A549 (cell line): ENCODE results near the gene PTGDS. TPM values are rescaled to one million over a fixed set of nuclear protein-coding genes. Genes with fewer than 3 reads are reported as not detected.

Source experiments
- ATAC-seq, 2 experiments: fragments of 200-7000 bp in 1 of 2; fragments of >200 bp in 1 of 2; cut with Nextera tagmentation in 1 of 2; cut with Tn5 transposase in 1 of 2; 3 replicates each; pipeline versions ENCODE4 v1.8.0 to v1.9.1; 2018 to 2020; ENCODE audit warnings: mild to moderate bottlenecking in 1 of 2, moderate library complexity in 1 of 2
- CTCF ChIA-PET: fragments of 300-600 bp; sonication (Branson Sonifier 250); formaldehyde crosslinking; extraction: SDS; loops from one replicate; lab custom pipeline; 2021; ENCODE audit warnings: antibody characterized with exemption, inconsistent platforms; lab: Yijun Ruan, JAX
- POLR2A ChIA-PET: fragments of 350-600 bp; formaldehyde crosslinking; extraction: SDS; loops from one replicate; lab custom pipeline; 2021; ENCODE audit warnings: antibody characterized with exemption, inconsistent platforms; lab: Yijun Ruan, JAX
- DNase-seq, 2 experiments: peaks; one replicate each; pipeline versions ENCODE4 v3.0.0 to v3.0.0-alpha.2; 2011 to 2016; ENCODE audit warnings: low read depth in 1 of 2, low spot score in 1 of 2
- FAIRE-seq: peaks from 2 replicates; lab custom pipeline; 2011; peaks lifted over from hg19 to GRCh38; lab: Jason Lieb, UNC
- H3K27ac ChIP-seq, 2 experiments: fragments of >200 bp; sonication (Bioruptor Twin); formaldehyde crosslinking; 3 replicates each; pipeline ENCODE4 v1.5.1; 2016 to 2017
- H3K4me1 ChIP-seq: fragments of >200 bp; sonication (Bioruptor Twin); formaldehyde crosslinking; 3 replicates; pipeline ENCODE4 v1.6.1; 2016
- H3K4me2 ChIP-seq: fragments of >200 bp; sonication (Bioruptor Twin); formaldehyde crosslinking; 3 replicates; pipeline ENCODE4 v1.6.1; 2016
- H3K4me3 ChIP-seq: fragments of >200 bp; sonication (Bioruptor Twin); formaldehyde crosslinking; 3 replicates; pipeline ENCODE4 v1.5.1; 2016
- H3K9me3 ChIP-seq: fragments of >200 bp; sonication (Bioruptor Twin); formaldehyde crosslinking; 3 replicates; pipeline ENCODE4 v1.6.1; 2016
- CBX8 ChIP-seq: fragments of 200-600 bp; sonication (generic); IDR thresholded peaks from 2 replicates; pipeline ENCODE4 v1.6.1; 2016
- CEBPB ChIP-seq, 2 experiments: fragments of >200 bp in 1 of 2; sonication (Bioruptor Twin) in 1 of 2; formaldehyde crosslinking in 1 of 2; IDR thresholded peaks; 2 replicates each; pipeline ENCODE4 v1.6.1; 2012 to 2016
- CHD2 ChIP-seq: fragments of 150-350 bp; IDR thresholded peaks from 2 replicates; pipeline ENCODE4 v1.6.1; 2014; ENCODE audit warnings: low read length; ENCODE audit not compliant: partially characterized antibody
- CHD4 ChIP-seq: fragments of 200-600 bp; sonication (generic); IDR thresholded peaks from 2 replicates; pipeline ENCODE4 v1.6.1; 2016; ENCODE audit warnings: antibody characterized with exemption, mild to moderate bottlenecking, borderline replicate concordance
- EHF ChIP-seq: fragments of 250-450 bp; sonication (Bioruptor Pico); IDR thresholded peaks from 2 replicates; pipeline ENCODE4 v1.5.0; 2020; ENCODE audit warnings: mild to moderate bottlenecking
- EP300 ChIP-seq, 2 experiments: fragments of >200 bp; sonication (Bioruptor Twin); formaldehyde crosslinking; IDR thresholded peaks; 2 replicates in 1 of 2; 3 replicates in 1 of 2; pipeline ENCODE4 v1.6.1; 2016 to 2017
- ESRRA ChIP-seq: fragments of 150-350 bp; IDR thresholded peaks from 2 replicates; pipeline ENCODE4 v1.6.1; 2014; ENCODE audit warnings: mild to moderate bottlenecking, low read length, borderline replicate concordance
- FOSL2 ChIP-seq, 2 experiments: fragments of 450-650 bp in 1 of 2; fragments of >200 bp in 1 of 2; sonication (Bioruptor Twin) in 1 of 2; formaldehyde crosslinking; IDR thresholded peaks; 2 replicates each; pipeline versions ENCODE4 v1.5.0 to v1.6.1; 2016 to 2020; ENCODE audit warnings: mild to moderate bottlenecking in 1 of 2, moderate library complexity in 1 of 2
- FOXS1 ChIP-seq: fragments of 250-450 bp; sonication (Bioruptor Pico); IDR thresholded peaks from 2 replicates; pipeline ENCODE4 v1.5.0; 2020; ENCODE audit warnings: mild to moderate bottlenecking, moderate library complexity
- GATA3 ChIP-seq: IDR thresholded peaks from 2 replicates; pipeline ENCODE4 v1.6.1; 2012; ENCODE audit warnings: borderline replicate concordance
- HDAC2 ChIP-seq: fragments of 200-600 bp; sonication (generic); IDR thresholded peaks from 2 replicates; pipeline ENCODE4 v1.6.1; 2016
- HOXA7 ChIP-seq: fragments of 250-450 bp; sonication (Bioruptor Pico); IDR thresholded peaks from 2 replicates; pipeline ENCODE4 v1.5.0; 2020; ENCODE audit warnings: mild to moderate bottlenecking, moderate library complexity
- HOXB5 ChIP-seq: fragments of 250-450 bp; sonication (Bioruptor Pico); IDR thresholded peaks from 2 replicates; pipeline ENCODE4 v1.5.0; 2020; ENCODE audit warnings: mild to moderate bottlenecking, moderate library complexity
- JUN ChIP-seq, 2 experiments: fragments of >200 bp; sonication (Bioruptor Twin); formaldehyde crosslinking; IDR thresholded peaks; 2 replicates in 1 of 2; 3 replicates in 1 of 2; pipeline ENCODE4 v1.6.1; 2016 to 2017
- JUNB ChIP-seq: fragments of >200 bp; sonication (Bioruptor Twin); formaldehyde crosslinking; IDR thresholded peaks from 2 replicates; pipeline ENCODE4 v1.6.1; 2016
- KDM1A ChIP-seq: fragments of 200-600 bp; sonication (generic); IDR thresholded peaks from 2 replicates; pipeline ENCODE4 v1.6.1; 2016; ENCODE audit warnings: low read depth, mild to moderate bottlenecking
- MAZ ChIP-seq: fragments of 150-350 bp; IDR thresholded peaks from 2 replicates; pipeline ENCODE4 v1.6.1; 2014; ENCODE audit warnings: antibody characterized with exemption, low read depth, low read length, borderline replicate concordance
- MYC ChIP-seq: IDR thresholded peaks from 2 replicates; pipeline ENCODE4 v1.6.1; 2012; ENCODE audit warnings: mild to moderate bottlenecking, inconsistent platforms, low read length, improper control_type of control experiment, borderline replicate concordance
- NR3C1 ChIP-seq: fragments of >200 bp; sonication (Bioruptor Twin); formaldehyde crosslinking; IDR thresholded peaks from 3 replicates; pipeline ENCODE4 v1.6.1; 2017
- RARB ChIP-seq: fragments of 250-450 bp; sonication (Bioruptor Pico); IDR thresholded peaks from 2 replicates; pipeline ENCODE4 v1.8.0; 2021; ENCODE audit warnings: mild to moderate bottlenecking, moderate library complexity
- RFX5 ChIP-seq: fragments of 450-650 bp; IDR thresholded peaks from 2 replicates; pipeline ENCODE4 v1.7.1; 2014; ENCODE audit warnings: antibody characterized with exemption, mild to moderate bottlenecking, moderate library complexity
- SREBF2 ChIP-seq: fragments of 450-650 bp; IDR thresholded peaks from 2 replicates; pipeline ENCODE4 v1.6.1; 2014; ENCODE audit warnings: mild to moderate bottlenecking, moderate library complexity
- TP53 ChIP-seq: fragments of 250-450 bp; sonication (Bioruptor Pico); IDR thresholded peaks from 2 replicates; pipeline ENCODE4 v1.5.0; 2021; ENCODE audit warnings: mild to moderate bottlenecking, moderate library complexity
- ZC3H11A ChIP-seq: fragments of 450-650 bp; IDR thresholded peaks from 2 replicates; pipeline ENCODE4 v1.6.1; 2014; ENCODE audit warnings: antibody characterized with exemption, mild to moderate bottlenecking
- ZFP36 ChIP-seq: fragments of 450-650 bp; IDR thresholded peaks from 2 replicates; pipeline ENCODE4 v1.6.1; 2014; ENCODE audit warnings: borderline replicate concordance; ENCODE audit not compliant: partially characterized antibody
- ZSCAN20 ChIP-seq: fragments of 250-450 bp; sonication (Bioruptor Pico); IDR thresholded peaks from 2 replicates; pipeline ENCODE4 v1.8.0; 2022; ENCODE audit warnings: mild to moderate bottlenecking, moderate library complexity
- WGBS: methylation state at CpG from one replicate; pipeline ENCODE4 v1.1.6; 2017; ENCODE audit errors: missing lambda C conversion rate; 5-methylcytosine and 5-hydroxymethylcytosine counted together
- polyA plus RNA-seq, 4 experiments: library from polyadenylated mRNA; depleted of rRNA in 3 of 4; stranded (reverse); fragments of >200 nt; fragmentation: RNase III in 1 of 4; extraction: RNeasy Plus Mini Kit Qiagen cat#74134 plus additional on column Dnase treatment in 1 of 4; gene quantifications; 2 replicates in 3 of 4; 3 replicates in 1 of 4; pipeline ENCODE4 v1.2.3, GENCODE V29; 2011 to 2017
- TF ChIP-seq, protein P1 (sequence below): IDR thresholded peaks from 2 replicates; pipeline ENCODE4 v1.6.1; 2012; ENCODE audit warnings: low read depth, borderline replicate concordance
- TF ChIP-seq, protein P2 (sequence below): fragments of >200 bp; sonication (Bioruptor Twin); formaldehyde crosslinking; IDR thresholded peaks from 3 replicates; pipeline ENCODE4 v1.5.1; 2016
- TF ChIP-seq, protein P3 (sequence below): IDR thresholded peaks from 2 replicates; pipeline ENCODE4 v1.6.1; 2012
- TF ChIP-seq, protein P4 (sequence below): fragments of 250-450 bp; sonication (Bioruptor Pico); IDR thresholded peaks from 2 replicates; pipeline ENCODE4 v1.5.0; 2021; ENCODE audit warnings: mild to moderate bottlenecking, moderate library complexity, borderline replicate concordance
- TF ChIP-seq, protein P5 (sequence below): fragments of 450-650 bp; IDR thresholded peaks from 2 replicates; pipeline ENCODE4 v1.6.1; 2014; ENCODE audit warnings: antibody characterized with exemption

Gene PTGDS
- polyA plus RNA-seq, 2 of the 4 experiments (the other 2 are of a cell fraction): 0.26 to 0.31 TPM

DNA sequence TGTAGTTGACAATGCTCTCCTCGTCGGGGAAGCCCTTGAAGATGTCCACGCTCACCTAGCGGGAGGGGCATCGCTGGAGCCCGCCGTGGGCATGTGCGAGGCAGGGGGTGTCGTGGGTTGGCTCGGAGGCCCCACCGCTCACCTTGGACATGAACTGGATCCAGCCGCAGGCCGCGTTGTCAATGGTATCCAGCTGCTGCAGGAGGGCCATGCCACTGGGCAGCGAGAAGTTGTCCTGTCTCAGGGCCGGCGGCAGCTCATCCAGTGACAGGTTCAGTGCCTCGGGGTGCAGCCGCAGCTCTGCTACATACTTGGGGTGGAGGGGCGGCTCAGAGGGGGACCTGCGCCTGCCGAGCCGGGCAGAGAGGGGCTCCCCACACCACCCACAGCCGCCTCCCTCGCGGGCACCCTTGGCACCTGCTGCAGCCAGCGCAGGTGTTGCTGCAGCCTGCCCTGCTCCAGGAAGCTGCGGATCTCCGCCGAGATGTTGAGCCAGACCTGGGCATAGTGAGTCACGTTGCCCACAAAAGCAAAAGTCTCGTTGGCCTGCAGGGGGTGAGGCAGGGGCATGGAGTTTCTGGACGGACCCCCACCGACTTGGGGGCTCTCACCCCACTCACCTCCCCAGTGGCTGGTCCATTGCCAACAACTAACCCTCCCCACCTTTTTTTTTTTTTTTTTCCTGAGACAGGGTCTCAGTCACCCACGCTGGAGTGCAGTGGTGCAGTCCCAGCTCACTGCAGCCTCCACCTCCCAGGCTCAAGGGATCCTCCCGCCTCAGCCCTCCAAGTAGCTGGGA is 41.7 kb downstream of the PTGDS start:
- Histone ChIP-seq H3K4me3 (no peak overlapping the region), H3K4me2 (no peak overlapping the region), H3K9me3 (no peaks in the 10 kb centered on the region), H3K4me1 (peaks cover 8% of the 10 kb centered on the region; the same call in 2 of the 3 replicates), H3K27ac (no peak overlapping the region)
- WGBS: 89% methylated on average over 31 of the region's 36 CpGs
- ATAC-seq (no peak), FAIRE-seq (no peak), DNase-seq (no peak)
- ChIA-PET CTCF (interaction anchor here (0.6 to 12.9 kb wide), 11 partner anchors 11 to 231 kb away, joined by 3 to 169 read pairs (median 5); partner anchors contain the start of genes ABCA2, AJM1, CLIC3 and FUT7), POLR2A (no interaction called here)
- TF ChIP-seq, protein P1, sequence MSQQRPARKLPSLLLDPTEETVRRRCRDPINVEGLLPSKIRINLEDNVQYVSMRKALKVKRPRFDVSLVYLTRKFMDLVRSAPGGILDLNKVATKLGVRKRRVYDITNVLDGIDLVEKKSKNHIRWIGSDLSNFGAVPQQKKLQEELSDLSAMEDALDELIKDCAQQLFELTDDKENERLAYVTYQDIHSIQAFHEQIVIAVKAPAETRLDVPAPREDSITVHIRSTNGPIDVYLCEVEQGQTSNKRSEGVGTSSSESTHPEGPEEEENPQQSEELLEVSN: no peak
- TF ChIP-seq MAZ (no peak), CHD4 (no peak), TP53 (CRISPR knock-in tag) (no peak), EP300 (IDR thresholded peaks at IDR 0.05) (no peak), SREBF2 (no peak), CBX8 (no peak), MYC (no peak), HOXB5 (CRISPR knock-in tag) (no peak), GATA3 (no peak), CEBPB (IDR thresholded peaks at IDR 0.05) (no peak), RFX5 (no peak), JUN (IDR thresholded peaks at IDR 0.05) (no peak), ZSCAN20 (no peak), FOSL2 (IDR thresholded peaks at IDR 0.05) (no peak), FOSL2 (CRISPR knock-in tag; IDR thresholded peaks at IDR 0.05) (no peak), ESRRA (no peak), CHD2 (no peak)
- TF ChIP-seq, protein P2, sequence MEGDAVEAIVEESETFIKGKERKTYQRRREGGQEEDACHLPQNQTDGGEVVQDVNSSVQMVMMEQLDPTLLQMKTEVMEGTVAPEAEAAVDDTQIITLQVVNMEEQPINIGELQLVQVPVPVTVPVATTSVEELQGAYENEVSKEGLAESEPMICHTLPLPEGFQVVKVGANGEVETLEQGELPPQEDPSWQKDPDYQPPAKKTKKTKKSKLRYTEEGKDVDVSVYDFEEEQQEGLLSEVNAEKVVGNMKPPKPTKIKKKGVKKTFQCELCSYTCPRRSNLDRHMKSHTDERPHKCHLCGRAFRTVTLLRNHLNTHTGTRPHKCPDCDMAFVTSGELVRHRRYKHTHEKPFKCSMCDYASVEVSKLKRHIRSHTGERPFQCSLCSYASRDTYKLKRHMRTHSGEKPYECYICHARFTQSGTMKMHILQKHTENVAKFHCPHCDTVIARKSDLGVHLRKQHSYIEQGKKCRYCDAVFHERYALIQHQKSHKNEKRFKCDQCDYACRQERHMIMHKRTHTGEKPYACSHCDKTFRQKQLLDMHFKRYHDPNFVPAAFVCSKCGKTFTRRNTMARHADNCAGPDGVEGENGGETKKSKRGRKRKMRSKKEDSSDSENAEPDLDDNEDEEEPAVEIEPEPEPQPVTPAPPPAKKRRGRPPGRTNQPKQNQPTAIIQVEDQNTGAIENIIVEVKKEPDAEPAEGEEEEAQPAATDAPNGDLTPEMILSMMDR: no peak
- TF ChIP-seq, protein P3, sequence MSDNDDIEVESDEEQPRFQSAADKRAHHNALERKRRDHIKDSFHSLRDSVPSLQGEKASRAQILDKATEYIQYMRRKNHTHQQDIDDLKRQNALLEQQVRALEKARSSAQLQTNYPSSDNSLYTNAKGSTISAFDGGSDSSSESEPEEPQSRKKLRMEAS: no peak

DNA sequence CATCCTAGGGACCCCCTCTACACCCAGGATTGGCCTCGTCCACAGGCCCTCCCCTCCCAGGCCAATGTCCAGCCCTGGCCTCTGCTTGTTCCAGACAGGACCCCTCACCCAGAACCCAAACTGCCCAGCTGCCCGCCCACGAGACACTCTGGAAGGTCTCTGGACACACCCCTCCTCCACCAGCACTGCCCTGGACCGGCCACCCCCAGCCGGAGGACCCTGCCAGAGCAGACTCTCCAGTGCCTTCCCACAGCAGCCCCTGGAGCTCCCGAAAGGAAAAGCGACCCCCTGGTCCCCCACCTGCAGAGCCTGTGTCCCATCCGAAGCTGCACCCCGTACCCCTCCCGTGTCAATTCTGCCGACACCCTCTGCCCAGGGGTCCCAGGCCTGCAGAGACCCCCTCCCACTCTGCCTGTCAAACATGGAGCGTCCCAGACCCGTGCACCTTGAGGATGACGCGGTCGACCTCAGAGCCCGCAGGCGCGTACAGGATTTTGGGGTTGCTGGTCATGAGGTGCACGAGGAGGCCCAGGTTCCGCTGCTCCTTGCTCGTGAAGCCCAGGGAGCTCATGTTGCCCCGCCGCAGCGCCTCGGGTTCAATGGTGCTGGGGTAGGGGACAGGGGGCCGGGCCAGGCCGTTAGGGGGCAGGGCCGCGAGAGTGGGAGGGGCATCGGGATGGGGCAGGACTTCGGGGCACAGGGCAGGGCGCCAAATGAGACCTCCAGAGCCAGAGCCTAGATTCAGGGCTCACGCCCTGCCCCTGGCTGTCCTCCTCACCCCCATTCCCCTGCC is 42.8 kb downstream of the PTGDS start:
- Histone ChIP-seq H3K4me2 (no peak overlapping the region), H3K4me1 (peaks cover 8% of the 10 kb centered on the region; the same call in 2 of the 3 replicates), H3K4me3 (no peak overlapping the region), H3K27ac (no peak overlapping the region), H3K9me3 (no peaks in the 10 kb centered on the region)
- ATAC-seq: no peak
- 74% methylated on average over 3 of the region's 34 CpGs for whole genome bisulfite sequencing
- POLR2A ChIA-PET: interaction anchor here (1.0 kb wide), 1 partner anchor 28 kb away, joined by 3 read pairs; the partner anchor contains the start of gene PAXX
- CTCF ChIA-PET: interaction anchor here (0.6 to 12.9 kb wide), 7 partner anchors 10 to 101 kb away, joined by 3 to 169 read pairs (median 7); partner anchors contain the start of genes ABCA2, CLIC3 and FUT7
- no peak for FAIRE-seq
- DNase-seq: no peak
- no peak for TF ChIP-seq EHF (CRISPR knock-in tag)
- TF ChIP-seq, protein P4, sequence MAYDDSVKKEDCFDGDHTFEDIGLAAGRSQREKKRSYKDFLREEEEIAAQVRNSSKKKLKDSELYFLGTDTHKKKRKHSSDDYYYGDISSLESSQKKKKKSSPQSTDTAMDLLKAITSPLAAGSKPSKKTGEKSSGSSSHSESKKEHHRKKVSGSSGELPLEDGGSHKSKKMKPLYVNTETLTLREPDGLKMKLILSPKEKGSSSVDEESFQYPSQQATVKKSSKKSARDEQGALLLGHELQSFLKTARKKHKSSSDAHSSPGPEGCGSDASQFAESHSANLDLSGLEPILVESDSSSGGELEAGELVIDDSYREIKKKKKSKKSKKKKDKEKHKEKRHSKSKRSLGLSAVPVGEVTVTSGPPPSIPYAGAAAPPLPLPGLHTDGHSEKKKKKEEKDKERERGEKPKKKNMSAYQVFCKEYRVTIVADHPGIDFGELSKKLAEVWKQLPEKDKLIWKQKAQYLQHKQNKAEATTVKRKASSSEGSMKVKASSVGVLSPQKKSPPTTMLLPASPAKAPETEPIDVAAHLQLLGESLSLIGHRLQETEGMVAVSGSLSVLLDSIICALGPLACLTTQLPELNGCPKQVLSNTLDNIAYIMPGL: no peak
- TF ChIP-seq JUNB: no peak
- TF ChIP-seq CBX8: no peak
- no peak for TF ChIP-seq HOXA7
- TF ChIP-seq, protein P5, sequence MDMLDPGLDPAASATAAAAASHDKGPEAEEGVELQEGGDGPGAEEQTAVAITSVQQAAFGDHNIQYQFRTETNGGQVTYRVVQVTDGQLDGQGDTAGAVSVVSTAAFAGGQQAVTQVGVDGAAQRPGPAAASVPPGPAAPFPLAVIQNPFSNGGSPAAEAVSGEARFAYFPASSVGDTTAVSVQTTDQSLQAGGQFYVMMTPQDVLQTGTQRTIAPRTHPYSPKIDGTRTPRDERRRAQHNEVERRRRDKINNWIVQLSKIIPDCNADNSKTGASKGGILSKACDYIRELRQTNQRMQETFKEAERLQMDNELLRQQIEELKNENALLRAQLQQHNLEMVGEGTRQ: no peak
- TF ChIP-seq NR3C1: no peak
- no peak for TF ChIP-seq HDAC2
- no peak for TF ChIP-seq ZFP36
- TF ChIP-seq RARB (CRISPR knock-in tag): no peak
- TF ChIP-seq HOXB5 (CRISPR knock-in tag): no peak
- TF ChIP-seq JUN (IDR thresholded peaks at IDR 0.05): no peak
- TF ChIP-seq GATA3: no peak
- no peak for TF ChIP-seq EP300 (IDR thresholded peaks at IDR 0.05)
- no peak for TF ChIP-seq ZC3H11A
- TF ChIP-seq FOXS1: no peak
- TF ChIP-seq KDM1A: no peak
